A549 (cell line): ENCODE data around the gene COPZ1. TPM values are rescaled to one million over a fixed set of nuclear protein-coding genes. Genes with fewer than 3 reads are reported as not detected.
A peak's percentile ranks its signal among the peaks of the same experiment; 100 is the strongest.

Experiments
- ATAC-seq, 2 experiments: fragments of 200-7000 bp in 1 of 2; fragments of >200 bp in 1 of 2; cut with Nextera tagmentation in 1 of 2; cut with Tn5 transposase in 1 of 2; 3 replicates each; pipeline versions ENCODE4 v1.8.0 to v1.9.1; 2018 to 2020; ENCODE audit warnings: mild to moderate bottlenecking in 1 of 2, moderate library complexity in 1 of 2
- CTCF ChIA-PET: fragments of 300-600 bp; sonication (Branson Sonifier 250); formaldehyde crosslinking; extraction: SDS; loops from one replicate; lab custom pipeline; 2021; ENCODE audit warnings: antibody characterized with exemption, inconsistent platforms; lab: Yijun Ruan, JAX
- POLR2A ChIA-PET: fragments of 350-600 bp; formaldehyde crosslinking; extraction: SDS; loops from one replicate; lab custom pipeline; 2021; ENCODE audit warnings: antibody characterized with exemption, inconsistent platforms; lab: Yijun Ruan, JAX
- DNase-seq, 2 experiments: peaks; one replicate each; pipeline versions ENCODE4 v3.0.0 to v3.0.0-alpha.2; 2011 to 2016; ENCODE audit warnings: low read depth in 1 of 2, low spot score in 1 of 2
- FAIRE-seq: peaks from 2 replicates; lab custom pipeline; 2011; peaks lifted over from hg19 to GRCh38; lab: Jason Lieb, UNC
- H3K27ac ChIP-seq, 2 experiments: fragments of >200 bp; sonication (Bioruptor Twin); formaldehyde crosslinking; 3 replicates each; pipeline ENCODE4 v1.5.1; 2016 to 2017
- H3K4me1 ChIP-seq: fragments of >200 bp; sonication (Bioruptor Twin); formaldehyde crosslinking; 3 replicates; pipeline ENCODE4 v1.6.1; 2016
- H3K4me2 ChIP-seq: fragments of >200 bp; sonication (Bioruptor Twin); formaldehyde crosslinking; 3 replicates; pipeline ENCODE4 v1.6.1; 2016
- H3K4me3 ChIP-seq: fragments of >200 bp; sonication (Bioruptor Twin); formaldehyde crosslinking; 3 replicates; pipeline ENCODE4 v1.5.1; 2016
- H3K9me3 ChIP-seq: fragments of >200 bp; sonication (Bioruptor Twin); formaldehyde crosslinking; 3 replicates; pipeline ENCODE4 v1.6.1; 2016
- CBX8 ChIP-seq: fragments of 200-600 bp; sonication (generic); IDR thresholded peaks from 2 replicates; pipeline ENCODE4 v1.6.1; 2016
- CHD2 ChIP-seq: fragments of 150-350 bp; IDR thresholded peaks from 2 replicates; pipeline ENCODE4 v1.6.1; 2014; ENCODE audit warnings: low read length; ENCODE audit not compliant: partially characterized antibody
- CHD4 ChIP-seq: fragments of 200-600 bp; sonication (generic); IDR thresholded peaks from 2 replicates; pipeline ENCODE4 v1.6.1; 2016; ENCODE audit warnings: antibody characterized with exemption, mild to moderate bottlenecking, borderline replicate concordance
- EHMT2 ChIP-seq: fragments of 200-600 bp; sonication (generic); IDR thresholded peaks from 2 replicates; pipeline ENCODE4 v1.6.1; 2016; ENCODE audit warnings: antibody characterized with exemption, low read depth, mild to moderate bottlenecking, moderate library complexity
- ESRRA ChIP-seq: fragments of 150-350 bp; IDR thresholded peaks from 2 replicates; pipeline ENCODE4 v1.6.1; 2014; ENCODE audit warnings: mild to moderate bottlenecking, low read length, borderline replicate concordance
- HDAC2 ChIP-seq: fragments of 200-600 bp; sonication (generic); IDR thresholded peaks from 2 replicates; pipeline ENCODE4 v1.6.1; 2016
- HOXA7 ChIP-seq: fragments of 250-450 bp; sonication (Bioruptor Pico); IDR thresholded peaks from 2 replicates; pipeline ENCODE4 v1.5.0; 2020; ENCODE audit warnings: mild to moderate bottlenecking, moderate library complexity
- HOXB13 ChIP-seq: fragments of 250-450 bp; sonication (Bioruptor Pico); IDR thresholded peaks from 2 replicates; pipeline ENCODE4 v1.5.0; 2020; ENCODE audit warnings: low read depth, mild to moderate bottlenecking, moderate library complexity
- HOXB5 ChIP-seq: fragments of 250-450 bp; sonication (Bioruptor Pico); IDR thresholded peaks from 2 replicates; pipeline ENCODE4 v1.5.0; 2020; ENCODE audit warnings: mild to moderate bottlenecking, moderate library complexity
- JUN ChIP-seq, 2 experiments: fragments of >200 bp; sonication (Bioruptor Twin); formaldehyde crosslinking; IDR thresholded peaks; 2 replicates in 1 of 2; 3 replicates in 1 of 2; pipeline ENCODE4 v1.6.1; 2016 to 2017
- KDM1A ChIP-seq: fragments of 200-600 bp; sonication (generic); IDR thresholded peaks from 2 replicates; pipeline ENCODE4 v1.6.1; 2016; ENCODE audit warnings: low read depth, mild to moderate bottlenecking
- KDM5A ChIP-seq: fragments of 200-600 bp; sonication (generic); IDR thresholded peaks from 2 replicates; pipeline ENCODE4 v1.6.1; 2016; ENCODE audit warnings: antibody characterized with exemption, mild to moderate bottlenecking
- MYC ChIP-seq: IDR thresholded peaks from 2 replicates; pipeline ENCODE4 v1.6.1; 2012; ENCODE audit warnings: mild to moderate bottlenecking, inconsistent platforms, low read length, improper control_type of control experiment, borderline replicate concordance
- NPAS2 ChIP-seq: fragments of 250-450 bp; sonication (Bioruptor Pico); IDR thresholded peaks from 2 replicates; pipeline ENCODE4 v1.8.0; 2022; ENCODE audit warnings: mild to moderate bottlenecking, moderate library complexity, borderline replicate concordance
- POLR2AphosphoS2 ChIP-seq: conservative IDR thresholded peaks from 2 replicates; pipeline ENCODE4 v1.6.1; 2012; ENCODE audit warnings: low read length, improper control_type of control experiment, inconsistent platforms
- RAD21 ChIP-seq, 2 experiments: fragments of >200 bp in 1 of 2; sonication (Bioruptor Twin) in 1 of 2; formaldehyde crosslinking in 1 of 2; IDR thresholded peaks in 1 of 2; conservative IDR thresholded peaks in 1 of 2; 2 replicates in 1 of 2; 3 replicates in 1 of 2; pipeline ENCODE4 v1.6.1; 2012 to 2018; ENCODE audit warnings: inconsistent platforms in 1 of 2
- SREBF2 ChIP-seq: fragments of 450-650 bp; IDR thresholded peaks from 2 replicates; pipeline ENCODE4 v1.6.1; 2014; ENCODE audit warnings: mild to moderate bottlenecking, moderate library complexity
- TFCP2L1 ChIP-seq: fragments of 250-450 bp; sonication (Bioruptor Pico); IDR thresholded peaks from 2 replicates; pipeline ENCODE4 v1.5.0; 2021; ENCODE audit warnings: mild to moderate bottlenecking
- TP53 ChIP-seq: fragments of 250-450 bp; sonication (Bioruptor Pico); IDR thresholded peaks from 2 replicates; pipeline ENCODE4 v1.5.0; 2021; ENCODE audit warnings: mild to moderate bottlenecking, moderate library complexity
- ZC3H11A ChIP-seq: fragments of 450-650 bp; IDR thresholded peaks from 2 replicates; pipeline ENCODE4 v1.6.1; 2014; ENCODE audit warnings: antibody characterized with exemption, mild to moderate bottlenecking
- ZFP36 ChIP-seq: fragments of 450-650 bp; IDR thresholded peaks from 2 replicates; pipeline ENCODE4 v1.6.1; 2014; ENCODE audit warnings: borderline replicate concordance; ENCODE audit not compliant: partially characterized antibody
- ZNF302 ChIP-seq: fragments of 250-450 bp; sonication (Bioruptor Pico); IDR thresholded peaks from 2 replicates; pipeline ENCODE4 v1.9.0; 2021; ENCODE audit warnings: inconsistent platforms, mild to moderate bottlenecking, moderate library complexity
- WGBS: methylation state at CpG from one replicate; pipeline ENCODE4 v1.1.6; 2017; ENCODE audit errors: missing lambda C conversion rate; 5-methylcytosine and 5-hydroxymethylcytosine counted together
- polyA plus RNA-seq, 4 experiments: library from polyadenylated mRNA; depleted of rRNA in 3 of 4; stranded (reverse); fragments of >200 nt; fragmentation: RNase III in 1 of 4; extraction: RNeasy Plus Mini Kit Qiagen cat#74134 plus additional on column Dnase treatment in 1 of 4; gene quantifications; 2 replicates in 3 of 4; 3 replicates in 1 of 4; pipeline ENCODE4 v1.2.3, GENCODE V29; 2011 to 2017
- TF ChIP-seq, protein P1 (sequence below): fragments of 150-350 bp; IDR thresholded peaks from 2 replicates; pipeline ENCODE4 v1.6.1; 2014; ENCODE audit warnings: low read depth, mild to moderate bottlenecking, low read length
- TF ChIP-seq, protein P2 (sequence below): fragments of >200 bp; sonication (Bioruptor Twin); formaldehyde crosslinking; IDR thresholded peaks from 3 replicates; pipeline ENCODE4 v1.6.1; 2016
- TF ChIP-seq, protein P3 (sequence below): fragments of 250-450 bp; sonication (Bioruptor Pico); IDR thresholded peaks from 2 replicates; pipeline ENCODE4 v1.5.0; 2021; ENCODE audit warnings: mild to moderate bottlenecking, moderate library complexity, borderline replicate concordance
- TF ChIP-seq, protein P4 (sequence below): fragments of >200 bp; sonication (Bioruptor Twin); formaldehyde crosslinking; IDR thresholded peaks from 2 replicates; pipeline ENCODE4 v1.6.1; 2016
- TF ChIP-seq, protein P5 (sequence below): IDR thresholded peaks from 2 replicates; pipeline ENCODE4 v1.6.1; 2012

Gene COPZ1
- polyA plus RNA-seq, 2 of the 4 experiments (the other 2 are of a cell fraction) = 300 to 613 TPM

DNA sequence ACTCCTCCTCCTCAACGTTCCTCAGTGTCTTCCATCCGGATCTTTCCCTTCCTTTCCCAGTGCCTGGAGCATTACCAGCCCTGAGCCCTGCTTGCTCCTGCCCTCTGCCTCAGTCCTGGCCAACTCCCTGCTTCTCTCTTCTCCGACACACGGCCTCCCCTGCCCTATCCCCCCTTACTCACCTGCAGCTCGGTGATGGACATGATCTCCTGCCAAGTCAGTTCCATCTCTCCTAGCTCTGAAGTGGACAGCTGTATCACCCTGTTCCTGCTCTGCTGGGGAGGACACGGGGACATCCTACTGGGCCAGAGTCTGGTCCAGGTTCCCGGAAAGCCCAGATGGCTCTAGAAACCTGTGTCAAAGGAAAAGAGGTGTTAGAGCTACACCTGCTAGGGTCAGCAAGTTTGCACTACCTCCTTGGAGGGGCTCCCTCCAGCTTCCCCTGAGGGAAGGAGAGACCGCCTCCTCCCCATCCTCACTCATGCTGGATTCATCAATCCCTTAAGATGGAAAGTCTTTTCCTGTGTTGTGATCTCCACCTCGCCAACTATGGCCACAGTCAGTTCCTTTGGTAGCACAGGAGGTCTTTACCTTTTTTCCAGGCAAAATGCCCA, 29.9 kb upstream of the COPZ1 start:
- Histone ChIP-seq H3K4me3 (no peak overlapping the region), H3K4me2 (no peak overlapping the region), H3K27ac (no peak overlapping the region), H3K9me3 (no peaks in the 10 kb centered on the region), H3K4me1 (peaks cover 3% of the 10 kb centered on the region)
- 88% methylated on average over 9 of the region's 9 CpGs for WGBS
- TF ChIP-seq ZFP36 (no peak), TFCP2L1 (CRISPR knock-in tag) (no peak), NPAS2 (no peak), TP53 (CRISPR knock-in tag) (no peak), CHD2 (no peak), CBX8 (no peak), MYC (no peak), ZC3H11A (no peak), EHMT2 (no peak), HOXB13 (CRISPR knock-in tag) (no peak), HOXA7 (CRISPR knock-in tag) (no peak), JUN (IDR thresholded peaks at IDR 0.05) (no peak), CHD4 (no peak), POLR2AphosphoS2 (no peak)
- TF ChIP-seq, protein P1, sequence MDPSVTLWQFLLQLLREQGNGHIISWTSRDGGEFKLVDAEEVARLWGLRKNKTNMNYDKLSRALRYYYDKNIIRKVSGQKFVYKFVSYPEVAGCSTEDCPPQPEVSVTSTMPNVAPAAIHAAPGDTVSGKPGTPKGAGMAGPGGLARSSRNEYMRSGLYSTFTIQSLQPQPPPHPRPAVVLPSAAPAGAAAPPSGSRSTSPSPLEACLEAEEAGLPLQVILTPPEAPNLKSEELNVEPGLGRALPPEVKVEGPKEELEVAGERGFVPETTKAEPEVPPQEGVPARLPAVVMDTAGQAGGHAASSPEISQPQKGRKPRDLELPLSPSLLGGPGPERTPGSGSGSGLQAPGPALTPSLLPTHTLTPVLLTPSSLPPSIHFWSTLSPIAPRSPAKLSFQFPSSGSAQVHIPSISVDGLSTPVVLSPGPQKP = no peak
- TF ChIP-seq, protein P2, sequence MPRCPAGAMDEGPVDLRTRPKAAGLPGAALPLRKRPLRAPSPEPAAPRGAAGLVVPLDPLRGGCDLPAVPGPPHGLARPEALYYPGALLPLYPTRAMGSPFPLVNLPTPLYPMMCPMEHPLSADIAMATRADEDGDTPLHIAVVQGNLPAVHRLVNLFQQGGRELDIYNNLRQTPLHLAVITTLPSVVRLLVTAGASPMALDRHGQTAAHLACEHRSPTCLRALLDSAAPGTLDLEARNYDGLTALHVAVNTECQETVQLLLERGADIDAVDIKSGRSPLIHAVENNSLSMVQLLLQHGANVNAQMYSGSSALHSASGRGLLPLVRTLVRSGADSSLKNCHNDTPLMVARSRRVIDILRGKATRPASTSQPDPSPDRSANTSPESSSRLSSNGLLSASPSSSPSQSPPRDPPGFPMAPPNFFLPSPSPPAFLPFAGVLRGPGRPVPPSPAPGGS = no peak
- TF ChIP-seq, protein P3, sequence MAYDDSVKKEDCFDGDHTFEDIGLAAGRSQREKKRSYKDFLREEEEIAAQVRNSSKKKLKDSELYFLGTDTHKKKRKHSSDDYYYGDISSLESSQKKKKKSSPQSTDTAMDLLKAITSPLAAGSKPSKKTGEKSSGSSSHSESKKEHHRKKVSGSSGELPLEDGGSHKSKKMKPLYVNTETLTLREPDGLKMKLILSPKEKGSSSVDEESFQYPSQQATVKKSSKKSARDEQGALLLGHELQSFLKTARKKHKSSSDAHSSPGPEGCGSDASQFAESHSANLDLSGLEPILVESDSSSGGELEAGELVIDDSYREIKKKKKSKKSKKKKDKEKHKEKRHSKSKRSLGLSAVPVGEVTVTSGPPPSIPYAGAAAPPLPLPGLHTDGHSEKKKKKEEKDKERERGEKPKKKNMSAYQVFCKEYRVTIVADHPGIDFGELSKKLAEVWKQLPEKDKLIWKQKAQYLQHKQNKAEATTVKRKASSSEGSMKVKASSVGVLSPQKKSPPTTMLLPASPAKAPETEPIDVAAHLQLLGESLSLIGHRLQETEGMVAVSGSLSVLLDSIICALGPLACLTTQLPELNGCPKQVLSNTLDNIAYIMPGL (CRISPR knock-in tag) = no peak
- POLR2A ChIA-PET = interaction anchor here (1.1 kb wide), 1 partner anchor 8 kb away, joined by 4 read pairs; no protein-coding TSS in a partner anchor
- DNase-seq (no peak), FAIRE-seq (no peak), ATAC-seq (0 out of 6 replicates have a peak, but pooled peaks have one; percentile 2 to 5)
- CTCF ChIA-PET = interaction anchor here (0.6 to 9.4 kb wide), 20 partner anchors 10 to 304 kb away, joined by 3 to 86 read pairs (median 8); partner anchors contain the start of gene COPZ1

DNA sequence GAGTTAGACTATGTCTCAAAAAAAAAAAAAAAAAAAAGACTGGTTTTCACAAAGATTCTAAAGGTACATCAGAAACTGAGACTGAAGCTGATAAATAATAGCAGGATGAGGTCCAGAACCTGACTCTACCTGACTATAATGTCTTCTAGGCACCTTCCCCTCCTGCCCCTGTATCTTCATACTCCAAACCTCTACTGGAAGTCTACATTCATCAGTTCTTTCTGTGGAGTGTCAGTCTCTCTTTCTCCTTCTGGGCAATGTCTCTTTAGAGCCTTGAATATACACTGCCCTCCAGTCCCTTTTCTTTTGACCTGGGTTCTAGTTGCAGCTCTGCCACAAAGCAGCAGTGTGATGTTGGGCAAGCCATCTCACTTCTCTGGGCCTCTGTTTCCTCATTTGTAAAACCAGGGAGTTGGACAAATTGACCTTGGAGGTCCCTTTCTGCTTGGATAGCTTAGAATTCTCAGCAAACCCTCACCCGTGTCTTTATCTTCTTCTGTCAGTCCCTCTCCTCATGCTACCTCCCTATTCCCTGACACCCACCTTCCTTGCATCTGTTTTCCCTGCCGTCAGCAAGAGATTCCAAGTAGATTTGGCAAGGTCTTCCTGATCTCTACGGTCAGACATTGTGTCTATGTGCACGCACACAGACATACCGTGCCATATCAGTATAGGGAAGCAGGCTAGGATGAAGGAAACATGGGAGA, 28.4 kb upstream of the COPZ1 start:
- no peak overlapping the region for H3K4me2 ChIP-seq
- DNase-seq (no peak), ATAC-seq (no peak), FAIRE-seq (no peak)
- H3K27ac ChIP-seq = no peak overlapping the region
- POLR2A ChIA-PET = no interaction called here
- 77% methylated on average over 5 of the region's 5 CpGs for WGBS
- CTCF ChIA-PET = interaction anchor here (0.7 to 9.4 kb wide), 10 partner anchors 12 to 84 kb away, joined by 3 to 86 read pairs (median 6); partner anchors contain the start of gene COPZ1
- H3K4me1 ChIP-seq = peaks cover 18% of the 10 kb centered on the region
- no peaks in the 10 kb centered on the region for H3K9me3 ChIP-seq
- no peak overlapping the region for H3K4me3 ChIP-seq
- no peak for TF ChIP-seq ESRRA
- TF ChIP-seq, protein P4, sequence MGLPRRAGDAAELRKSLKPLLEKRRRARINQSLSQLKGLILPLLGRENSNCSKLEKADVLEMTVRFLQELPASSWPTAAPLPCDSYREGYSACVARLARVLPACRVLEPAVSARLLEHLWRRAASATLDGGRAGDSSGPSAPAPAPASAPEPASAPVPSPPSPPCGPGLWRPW = no peak
- no peak for TF ChIP-seq TFCP2L1 (CRISPR knock-in tag)
- TF ChIP-seq ZNF302 (CRISPR knock-in tag) = no peak
- no peak for TF ChIP-seq HDAC2
- no peak for TF ChIP-seq SREBF2
- no peak for TF ChIP-seq KDM5A
- no peak for TF ChIP-seq KDM1A
- TF ChIP-seq EHMT2 = no peak
- TF ChIP-seq, protein P5, sequence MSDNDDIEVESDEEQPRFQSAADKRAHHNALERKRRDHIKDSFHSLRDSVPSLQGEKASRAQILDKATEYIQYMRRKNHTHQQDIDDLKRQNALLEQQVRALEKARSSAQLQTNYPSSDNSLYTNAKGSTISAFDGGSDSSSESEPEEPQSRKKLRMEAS = no peak
- TF ChIP-seq HOXB5 (CRISPR knock-in tag) = no peak
- TF ChIP-seq RAD21 (conservative IDR thresholded peaks at IDR 0.05 in 1 of 2, IDR thresholded peaks at IDR 0.05 in 1 of 2) = no peak
- TF ChIP-seq, all 56 proteins: peak for 0
